K562 (cell line): ENCODE results near the gene NEDD4. TPM values are rescaled to one million over a fixed set of nuclear protein-coding genes. Genes with fewer than 3 reads are reported as not detected.
"Not testable (repeated sequence)": the region's sequence is repeated elsewhere in the genome, so short reads cannot be mapped to it uniquely, and the experiment has no call there.

ENCODE experiments used
- ATAC-seq: fragments of 200-7000 bp; cut with Tn5 transposase; 3 replicates; pipeline ENCODE4 v1.9.1; 2020; ENCODE audit warnings: moderate library complexity
- BruUV-seq: library from RNA; stranded (reverse); fragments of 400-500 nt; replicated peaks from 2 replicates; lab custom pipeline; 2021; lab: Mats Ljungman, UMichigan
- CTCF ChIA-PET: fragments of 300-600 bp; formaldehyde crosslinking; extraction: SDS; loops from one replicate; lab custom pipeline; 2021; ENCODE audit warnings: low intra/inter-chr PET ratio; lab: Yijun Ruan, JAX
- POLR2A ChIA-PET: fragments of 300-600, 350-650 bp; sonication (Branson Sonifier 250); formaldehyde crosslinking; extraction: SDS; loops from one replicate; lab custom pipeline; 2021; ENCODE audit warnings: antibody characterized with exemption, inconsistent platforms; lab: Yijun Ruan, JAX
- DNase-seq, 4 experiments: peaks; one replicate each; pipeline versions ENCODE4 v3.0.0 to v3.0.0-alpha.2; 2011 to 2018; ENCODE audit warnings: low spot score in 3 of 4, mixed read lengths in 3 of 4; ENCODE audit errors: extremely low read depth in 1 of 4
- FAIRE-seq: peaks from 2 replicates; lab custom pipeline; 2011; peaks lifted over from hg19 to GRCh38; lab: Jason Lieb, UNC
- H2AFZ ChIP-seq: 2 replicates; pipeline ENCODE4 v1.6.0; 2011; ENCODE audit warnings: low read depth, low read length, control low read depth, inconsistent platforms
- H3K27ac ChIP-seq: fragments of 200-600 bp; 3 replicates; pipeline ENCODE4 v1.8.0; 2011; ENCODE audit warnings: low read depth, mild to moderate bottlenecking, control low read depth, inconsistent platforms, low read length, moderate library complexity, mixed read lengths; ENCODE audit errors: extremely low read depth
- H3K27me3 ChIP-seq, 2 experiments: fragments of 300-600 bp in 1 of 2; 2 replicates in 1 of 2; 3 replicates in 1 of 2; pipeline versions ENCODE4 v1.6.0 to v1.8.0; 2011; ENCODE audit warnings: inconsistent platforms in 2 of 2, low read length in 2 of 2, mild to moderate bottlenecking in 1 of 2, mixed read lengths in 1 of 2, moderate library complexity in 1 of 2; ENCODE audit not compliant: control insufficient read depth in 2 of 2, insufficient read depth in 2 of 2
- H3K36me3 ChIP-seq: fragments of 300-600 bp; 3 replicates; pipeline ENCODE4 v1.8.0; 2011; ENCODE audit warnings: mild to moderate bottlenecking, low read length, inconsistent platforms; ENCODE audit not compliant: control insufficient read depth, insufficient read depth
- H3K4me1 ChIP-seq, 2 experiments: fragments of 200-600 bp in 1 of 2; replicated peaks in 1 of 2; 2 replicates in 1 of 2; 3 replicates in 1 of 2; pipeline versions ENCODE4 v1.5.1 to v1.8.0; 2011; ENCODE audit warnings: inconsistent platforms in 2 of 2, low read length in 2 of 2, mild to moderate bottlenecking in 1 of 2, mixed read lengths in 1 of 2, moderate library complexity in 1 of 2; ENCODE audit not compliant: control insufficient read depth in 2 of 2, insufficient read depth in 2 of 2
- H3K4me2 ChIP-seq: 2 replicates; pipeline ENCODE4 v1.6.1; 2011; ENCODE audit warnings: low read length, control low read depth, inconsistent platforms, mixed read lengths; ENCODE audit not compliant: insufficient read depth
- H3K4me3 ChIP-seq: fragments of 200-600 bp; sonication (generic), shearing (Covaris generic); 2 replicates; pipeline ENCODE4 v1.5.1; 2016; ENCODE audit warnings: control low read depth, inconsistent platforms
- H3K79me2 ChIP-seq: fragments of 200-600 bp; 3 replicates; pipeline ENCODE4 v1.8.0; 2011; ENCODE audit warnings: low read length, inconsistent platforms; ENCODE audit not compliant: control insufficient read depth, insufficient read depth
- H3K9ac ChIP-seq, 2 experiments: 2 replicates each; pipeline versions ENCODE4 v1.6.0 to v1.6.1; 2011; ENCODE audit warnings: low read depth in 2 of 2, low read length in 2 of 2, control low read depth in 1 of 2, inconsistent platforms in 1 of 2, mild to moderate bottlenecking in 1 of 2, mixed read lengths in 1 of 2; ENCODE audit not compliant: insufficient read depth in 1 of 2
- H3K9me1 ChIP-seq: one replicate; pipeline ENCODE4 v1.6.0; 2011; ENCODE audit warnings: inconsistent platforms, mild to moderate bottlenecking, low read length, moderate library complexity; ENCODE audit not compliant: control insufficient read depth, insufficient read depth
- H3K9me3 ChIP-seq: replicated peaks from 2 replicates; pipeline ENCODE4 v1.5.1; 2011; ENCODE audit warnings: low read depth, low read length, inconsistent platforms; ENCODE audit not compliant: control insufficient read depth, insufficient read depth
- H4K20me1 ChIP-seq: replicated peaks from 2 replicates; pipeline ENCODE4 v1.6.1; 2011; ENCODE audit warnings: low read length, inconsistent platforms, mixed read lengths; ENCODE audit not compliant: control insufficient read depth, insufficient read depth
- COPS2 ChIP-seq: fragments of 450-650 bp; conservative IDR thresholded peaks from 2 replicates; pipeline ENCODE4 v1.6.1; 2016; ENCODE audit warnings: mild to moderate bottlenecking, moderate library complexity
- DLX4 ChIP-seq: fragments of 250-450 bp; sonication (Bioruptor Pico); IDR thresholded peaks from 2 replicates; pipeline ENCODE4 v1.6.1; 2021; ENCODE audit warnings: mild to moderate bottlenecking
- MTA3 ChIP-seq: fragments of 450-650 bp; formaldehyde crosslinking; IDR thresholded peaks from 2 replicates; pipeline ENCODE4 v1.6.1; 2017; ENCODE audit warnings: mild to moderate bottlenecking, borderline replicate concordance
- POLR3G ChIP-seq: IDR thresholded peaks from 2 replicates; pipeline ENCODE4 v1.6.1; 2011; ENCODE audit not compliant: insufficient read length, insufficient replicate concordance; ENCODE audit errors: extremely low read depth
- TFAP4 ChIP-seq: sonication (generic); formaldehyde crosslinking; IDR thresholded peaks from 2 replicates; pipeline ENCODE4 v1.8.0; 2022; ENCODE audit warnings: missing genetic modification reagents, mild to moderate bottlenecking, moderate library complexity, borderline replicate concordance
- ZNF584 ChIP-seq: fragments of 200-800 bp; sonication (Bioruptor generic); IDR thresholded peaks from 2 replicates; pipeline ENCODE4 v1.6.1; 2016; ENCODE audit warnings: low read depth, mild to moderate bottlenecking, missing genetic modification characterization, missing compliant biosample characterization
- ZSCAN29 ChIP-seq: fragments of 450-650 bp; IDR thresholded peaks from 2 replicates; pipeline ENCODE4 v1.6.1; 2017
- WGBS: fragments of 100-300 bp; shearing (Covaris generic); methylation state at CpG from one replicate; pipeline ENCODE4 v1.1.6; 2016; ENCODE audit warnings: low coverage, mixed read lengths; ENCODE audit not compliant: insufficient coverage; ENCODE audit errors: missing lambda C conversion rate; 5-methylcytosine and 5-hydroxymethylcytosine counted together
- in situ Hi-C: fragments of 300-500 bp; cut with MboI; formaldehyde crosslinking; loops from 4 replicates; pipeline ENCODE4 v1.15.0; 2018; ENCODE audit warnings: inconsistent platforms, mixed read lengths
- intact Hi-C: fragments of 100-400 bp; cut with micrococcal nuclease; formaldehyde crosslinking; loops from 2 replicates; pipeline ENCODE4 v1.14.2; 2022
- polyA plus RNA-seq, 8 experiments: library from polyadenylated mRNA; depleted of rRNA in 4 of 8; stranded (reverse) in 5 of 8; unstranded in 3 of 8; fragments of >200 nt; fragmentation: Nextera tagmentation in 2 of 8; fragmentation: Illumina TruSeq in 1 of 8; extraction: Ambion mirVana in 2 of 8; extraction: Trizol in 1 of 8; gene quantifications; 2 replicates each; pipeline versions ENCODE4 v1.2.1 to v1.2.3, GENCODE V29; 2011 to 2014; ENCODE audit warnings: inconsistent platforms in 1 of 8, missing spikeins in 1 of 8
- total RNA-seq, 7 experiments: library from RNA; depleted of rRNA in 6 of 7; stranded (reverse); fragments of >200 nt in 6 of 7; fragmentation: Illumina TruSeq in 2 of 7; extraction: Trizol in 2 of 7; gene quantifications; 2 replicates each; pipeline versions ENCODE4 v1.2.1 to v1.2.3, GENCODE V29; 2011 to 2021; ENCODE audit warnings: low replicate concordance in 1 of 7

NEDD4 gene
- total and polyA plus RNA-seq, 9 of the 15 experiments (the other 6 are each of a cell fraction or from before 2014, with no cell fraction given): 7.2 to 23.7 (median 17.3) TPM

GRCh38 chr15:55868707-55869106, 124.7 kb downstream of the NEDD4 start (continued):
- TF ChIP-seq TFAP4 (no peak), COPS2 (no peak), MTA3 (no peak)

- DNase-seq, H3K4me3 ChIP-seq, CTCF ChIA-PET, H3K4me2 ChIP-seq, H3K27me3 ChIP-seq, H3K9me3 ChIP-seq, H3K4me1 ChIP-seq, H4K20me1 ChIP-seq, H3K9me1 ChIP-seq, H3K9ac ChIP-seq, BruUV-seq, FAIRE-seq, H3K79me2 ChIP-seq, intact Hi-C loops, in situ Hi-C loops, H2AFZ ChIP-seq, H3K36me3 ChIP-seq, ATAC-seq, H3K27ac ChIP-seq: not testable (repeated sequence)
- POLR2A ChIA-PET: interaction anchor here (0.9 kb wide), 1 partner anchor 14 kb away, joined by 5 read pairs; no protein-coding TSS in a partner anchor
- 62% methylated on average over 4 of the region's 4 CpGs for WGBS
Measured at GRCh38 chr15:55868291-55868690, 125.1 kb downstream of the NEDD4 start.

- ATAC-seq (no peak), DNase-seq (no peak), FAIRE-seq (no peak)
- H3K9ac ChIP-seq: no peak overlapping the region
- no peaks in the 10 kb centered on the region for H3K9me3 ChIP-seq
- H4K20me1 ChIP-seq: no peaks in the 10 kb centered on the region
- H2AFZ ChIP-seq: no peak overlapping the region
- H3K4me1 ChIP-seq: no peaks in the 10 kb centered on the region
- H3K79me2 ChIP-seq: no peaks in the 10 kb centered on the region
- intact Hi-C loops: no loop called here
- H3K4me2 ChIP-seq: no peak overlapping the region
- BruUV-seq: no TSS peak
- H3K27ac ChIP-seq: no peak overlapping the region
- no peaks in the 10 kb centered on the region for H3K9me1 ChIP-seq
- ChIA-PET CTCF (no interaction called here), POLR2A (no interaction called here)
- in situ Hi-C loops: no loop called here
- TF ChIP-seq POLR3G (no peak), ZNF584 (CRISPR knock-in tag) (no peak), ZSCAN29 (no peak), DLX4 (CRISPR knock-in tag) (no peak)
- no peaks in the 10 kb centered on the region; the same call in 1 of the 3 replicates for H3K36me3 ChIP-seq
- H3K27me3 ChIP-seq: no peaks in the 10 kb centered on the region
- no peak overlapping the region for H3K4me3 ChIP-seq
Measured at GRCh38 chr15:55863911-55864310, 129.5 kb downstream of the NEDD4 start.
